HG03558 (cell line): ENCODE results near the gene MARCHF7.
A peak's percentile ranks its signal among the peaks of the same experiment; 100 is the strongest.
"Not testable (repeated sequence)": the region's sequence is repeated elsewhere in the genome, so short reads cannot be mapped to it uniquely, and the experiment has no call there.

Experiments used
- ATAC-seq: cut with Tn5 transposase; IDR thresholded peaks from one replicate; pipeline ENCODE4 v1.9.1; 2021; ENCODE audit warnings: moderate number of reproducible peaks; ENCODE audit not compliant: unreplicated experiment; ENCODE audit errors: extremely low read depth

The MARCHF7 gene

GRCh38 chr2:159712143-159712928 is at the start of gene MARCHF7:
TSS of gene MARCHF7 (plus strand) at chr2:159712506. CDS start at chr2:159729023, 16,517 bp downstream.
- peak; percentile 89 for ATAC-seq

GRCh38 chr2:159667423-159667822 is 44.9 kb upstream of the MARCHF7 start:
- ATAC-seq, result not testable (repeated sequence)

- ATAC-seq, result no peak
Observed at GRCh38 chr2:159671047-159671446, 41.3 kb upstream of the MARCHF7 start.

GRCh38 chr2:159677654-159678053 is 34.7 kb upstream of the MARCHF7 start:
- no peak for ATAC-seq

GRCh38 chr2:159680692-159681091 is 31.6 kb upstream of the MARCHF7 start:
- no peak for ATAC-seq

GRCh38 chr2:159683817-159684216 is 28.5 kb upstream of the MARCHF7 start:
- no peak for ATAC-seq

- ATAC-seq, result no peak
Observed at GRCh38 chr2:159684796-159685195, 27.5 kb upstream of the MARCHF7 start.

- no peak for ATAC-seq
Observed at GRCh38 chr2:159694500-159695040, 17.7 kb upstream of the MARCHF7 start.

GRCh38 chr2:159695795-159696448 is 16.4 kb upstream of the MARCHF7 start:
- no peak for ATAC-seq

- ATAC-seq, result no peak
Observed at GRCh38 chr2:159703491-159703890, 8.8 kb upstream of the MARCHF7 start.

GRCh38 chr2:159706385-159706980 is 5.8 kb upstream of the MARCHF7 start:
- ATAC-seq, result no peak

- ATAC-seq, result no peak
Observed at GRCh38 chr2:159708066-159708760, 4.1 kb upstream of the MARCHF7 start.

- no peak for ATAC-seq
Observed at GRCh38 chr2:159710601-159711180, 1.6 kb upstream of the MARCHF7 start.

GRCh38 chr2:159711562-159712142 is 654 bp upstream of the MARCHF7 start:
- no peak for ATAC-seq

- no peak for ATAC-seq
Observed at GRCh38 chr2:159712929-159713420, 669 bp downstream of the MARCHF7 start.

- no peak for ATAC-seq
Observed at GRCh38 chr2:159713631-159714246, 1.4 kb downstream of the MARCHF7 start.

GRCh38 chr2:159714247-159714930 is 2.1 kb downstream of the MARCHF7 start:
- ATAC-seq, result no peak

GRCh38 chr2:159715451-159715850 is 3.1 kb downstream of the MARCHF7 start:
- ATAC-seq, result no peak

GRCh38 chr2:159716409-159716808 is 4.1 kb downstream of the MARCHF7 start:
- not testable (repeated sequence) for ATAC-seq
